Esophagus squamous epithelium (tissue), 4 donors: ENCODE measurements around the gene CZIB.
A peak's percentile ranks its signal among the peaks of the same experiment; 100 is the strongest.

Source experiments
- CTCF ChIP-seq, 6 experiments: fragments of 450-650 bp in 4 of 6; fragments of 200-600 bp in 2 of 6; sonication (generic) in 2 of 6; IDR thresholded peaks; one replicate each; pipeline ENCODE4 v1.5.1; 2016 to 2019; ENCODE audit warnings: antibody characterized with exemption in 6 of 6, mild to moderate bottlenecking in 4 of 6, moderate library complexity in 4 of 6
- POLR2A ChIP-seq, 4 donors: fragments of 450-650 bp; IDR thresholded peaks; one replicate each; pipeline ENCODE4 v1.6.1; 2017; ENCODE audit warnings: antibody characterized with exemption in 4 of 4, mild to moderate bottlenecking in 4 of 4, moderate library complexity in 3 of 4

GRCh38 chr1:53220171-53220961, at the start of gene CZIB:
- peak in 3 of 4 donors; percentile 36 to 95 (median 78) for TF ChIP-seq POLR2A (IDR thresholded peaks at IDR 0.05)
- TF ChIP-seq CTCF (IDR thresholded peaks at IDR 0.05): peak in 1 of 6 experiments; percentile 15
